Smooth muscle cell (in vitro differentiated cells): ENCODE data around the gene POU2F2. TPM values are rescaled to one million over a fixed set of nuclear protein-coding genes. Genes with fewer than 3 reads are reported as not detected.

Source experiments
- DNase-seq: peaks from one replicate; lab custom pipeline; 2025; ENCODE audit not compliant: unreplicated experiment; lab: John Stamatoyannopoulos, UW
- H2AFZ ChIP-seq: fragments of 200-600 bp; sonication (generic); 2 replicates; pipeline ENCODE4 v1.6.0; 2016; ENCODE audit warnings: antibody characterized with exemption, low read depth, mild to moderate bottlenecking
- H3F3A ChIP-seq: fragments of 200-600 bp; sonication (generic); 2 replicates; pipeline ENCODE4 v1.6.0; 2017; ENCODE audit warnings: antibody characterized with exemption, low read depth
- H3K27ac ChIP-seq: fragments of 200-600 bp; sonication (generic); 2 replicates; pipeline ENCODE4 v1.5.1; 2016; ENCODE audit warnings: low read depth, mild to moderate bottlenecking
- H3K27me3 ChIP-seq: fragments of 200-600 bp; sonication (generic); 2 replicates; pipeline ENCODE4 v1.6.1; 2016; ENCODE audit warnings: low read depth, mild to moderate bottlenecking
- H3K36me3 ChIP-seq: fragments of 200-600 bp; sonication (generic); 2 replicates; pipeline ENCODE4 v1.5.1; 2016; ENCODE audit warnings: low read depth
- H3K4me1 ChIP-seq: fragments of 200-600 bp; sonication (generic); 2 replicates; pipeline ENCODE4 v1.5.1; 2016; ENCODE audit warnings: low read depth
- H3K4me2 ChIP-seq: fragments of 200-600 bp; sonication (generic); 2 replicates; pipeline ENCODE4 v1.6.0; 2016; ENCODE audit warnings: mild to moderate bottlenecking
- H3K4me3 ChIP-seq: fragments of 200-600 bp; sonication (generic); 2 replicates; pipeline ENCODE4 v1.5.1; 2016; ENCODE audit warnings: mild to moderate bottlenecking
- H3K79me2 ChIP-seq: fragments of 200-600 bp; sonication (generic); 2 replicates; pipeline ENCODE4 v1.6.0; 2016; ENCODE audit warnings: low read depth, mild to moderate bottlenecking
- H3K9ac ChIP-seq: fragments of 200-600 bp; sonication (generic); 2 replicates; pipeline ENCODE4 v1.6.0; 2016; ENCODE audit warnings: low read depth
- H3K9me3 ChIP-seq: fragments of 200-600 bp; sonication (generic); replicated peaks from 2 replicates; pipeline ENCODE4 v1.5.1; 2016; ENCODE audit warnings: low read depth
- H4K20me1 ChIP-seq: fragments of 200-600 bp; sonication (generic); 2 replicates; pipeline ENCODE4 v1.6.0; 2016; ENCODE audit warnings: low read depth
- CTCF ChIP-seq: fragments of 200-600 bp; sonication (generic); IDR thresholded peaks from 2 replicates; pipeline ENCODE4 v1.5.1; 2017; ENCODE audit warnings: borderline replicate concordance, mild to moderate bottlenecking, antibody characterized with exemption; ENCODE audit not compliant: insufficient read depth, poor library complexity, severe bottlenecking
- WGBS: methylation state at CpG from one replicate; pipeline ENCODE4 v1.1.7; 2016; ENCODE audit warnings: low lambda C conversion rate; 5-methylcytosine and 5-hydroxymethylcytosine counted together
- polyA plus RNA-seq: library from polyadenylated mRNA; unstranded; fragments of >200 nt; fragmentation: Nextera tagmentation; extraction: Ambion mirVana; gene quantifications from 2 replicates; pipeline ENCODE4 v1.2.1, GENCODE V29; 2016
- total RNA-seq: library from RNA; depleted of rRNA; stranded (reverse); fragments of >200 nt; gene quantifications from 2 replicates; pipeline ENCODE4 v1.2.3, GENCODE V29; 2014

The POU2F2 gene
- total and polyA plus RNA-seq, 2 experiments from 2014 or later = 0.99 to 6.3 TPM

- WGBS = 70% methylated on average over 6 of the region's 6 CpGs
- TF ChIP-seq CTCF = no peak
- H3K79me2 ChIP-seq = no peaks in the 10 kb centered on the region
These were observed 32.8 kb downstream of the POU2F2 start for GRCh38 chr19:42099336-42099925.

GRCh38 chr19:42098781-42099180 is 33.5 kb downstream of the POU2F2 start:
- WGBS = 79% methylated on average over 6 of the region's 6 CpGs
- Histone ChIP-seq H3K79me2 (no peaks in the 10 kb centered on the region), H2AFZ (no peak overlapping the region), H3K4me3 (no peak overlapping the region), H3K9me3 (no peaks in the 10 kb centered on the region), H3K36me3 (no peaks in the 10 kb centered on the region), H3F3A (no peaks in the 10 kb centered on the region), H3K27ac (no peak overlapping the region), H3K9ac (no peak overlapping the region), H3K4me2 (no peak overlapping the region), H3K4me1 (no peaks in the 10 kb centered on the region), H4K20me1 (no peaks in the 10 kb centered on the region), H3K27me3 (peaks cover 8% of the 10 kb centered on the region)
- TF ChIP-seq CTCF = no peak
- no peak for DNase-seq

More at GRCh38 chr19:42099336-42099925, 32.8 kb downstream of the POU2F2 start:
- no peak overlapping the region for H2AFZ ChIP-seq
- no peak overlapping the region for H3K27ac ChIP-seq
- H3F3A ChIP-seq = no peaks in the 10 kb centered on the region
- peaks cover 8% of the 10 kb centered on the region for H3K27me3 ChIP-seq
- H3K9ac ChIP-seq = no peak overlapping the region
- H3K36me3 ChIP-seq = no peaks in the 10 kb centered on the region
- no peaks in the 10 kb centered on the region for H3K9me3 ChIP-seq
- no peak overlapping the region for H3K4me2 ChIP-seq
- H3K4me1 ChIP-seq = no peaks in the 10 kb centered on the region
- DNase-seq = no peak
- H3K4me3 ChIP-seq = no peak overlapping the region
- H4K20me1 ChIP-seq = no peaks in the 10 kb centered on the region

GRCh38 chr19:42097461-42097860 is 34.8 kb downstream of the POU2F2 start:
- no peaks in the 10 kb centered on the region for H4K20me1 ChIP-seq
- H3K79me2 ChIP-seq = no peaks in the 10 kb centered on the region
- no peak overlapping the region for H3K4me3 ChIP-seq
- 92% methylated on average over 5 of the region's 5 CpGs for WGBS
- H3K9me3 ChIP-seq = no peaks in the 10 kb centered on the region
- H3K9ac ChIP-seq = no peak overlapping the region
- H3K27ac ChIP-seq = no peak overlapping the region
- no peaks in the 10 kb centered on the region for H3F3A ChIP-seq
- no peak for TF ChIP-seq CTCF
- H3K4me2 ChIP-seq = no peak overlapping the region
- H3K36me3 ChIP-seq = no peaks in the 10 kb centered on the region
- H3K4me1 ChIP-seq = no peaks in the 10 kb centered on the region
- DNase-seq = no peak
- H3K27me3 ChIP-seq = peaks cover 8% of the 10 kb centered on the region
- H2AFZ ChIP-seq = no peak overlapping the region

GRCh38 chr19:42096255-42096837 is 35.9 kb downstream of the POU2F2 start:
- DNase-seq = no peak
- Histone ChIP-seq H3K27me3 (peaks cover 8% of the 10 kb centered on the region), H3K27ac (no peak overlapping the region), H4K20me1 (no peaks in the 10 kb centered on the region), H3K79me2 (no peaks in the 10 kb centered on the region), H2AFZ (no peak overlapping the region), H3K4me2 (no peak overlapping the region), H3K36me3 (no peaks in the 10 kb centered on the region), H3K9ac (no peak overlapping the region), H3K9me3 (no peaks in the 10 kb centered on the region), H3K4me1 (no peaks in the 10 kb centered on the region), H3K4me3 (no peak overlapping the region), H3F3A (no peaks in the 10 kb centered on the region)
- 73% methylated on average over 6 of the region's 15 CpGs for WGBS
- TF ChIP-seq CTCF = no peak
